NCI-H748 (cell line): ENCODE measurements around the gene FAM236A.
"Not testable (repeated sequence)": the region's sequence is repeated elsewhere in the genome, so short reads cannot be mapped to it uniquely, and the experiment has no call there.

Experiments
- DNase-seq: peaks from one replicate; lab custom pipeline; 2025; ENCODE audit not compliant: unreplicated experiment; lab: John Stamatoyannopoulos, UW

The FAM236A gene

DNA sequence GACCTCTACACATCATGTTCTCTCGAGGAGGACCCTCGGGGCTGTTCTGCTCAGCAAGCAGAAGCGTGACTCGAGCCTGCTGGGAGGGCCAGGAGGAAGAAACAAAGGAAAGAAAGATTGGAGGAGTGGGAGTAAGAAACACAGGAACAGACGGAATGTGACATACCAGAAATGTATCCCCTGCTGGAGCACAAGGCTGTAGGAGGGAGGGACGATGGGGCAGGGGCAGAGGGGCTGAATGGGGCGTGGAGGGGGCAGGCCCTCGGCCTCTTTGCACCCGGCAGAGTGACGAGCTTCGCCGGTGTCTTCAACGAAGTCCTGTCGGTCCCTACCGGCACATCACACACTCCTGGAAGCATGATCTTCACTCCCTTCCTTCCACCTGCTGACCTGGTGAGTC lies at the start of gene FAM236A:
Gene FAM236A, plus strand, starts transcription at position 301 of the 400 bp plus-strand sequence. Its CDS starts 57 bp downstream, at position 358.
- not testable (repeated sequence) for DNase-seq

DNA sequence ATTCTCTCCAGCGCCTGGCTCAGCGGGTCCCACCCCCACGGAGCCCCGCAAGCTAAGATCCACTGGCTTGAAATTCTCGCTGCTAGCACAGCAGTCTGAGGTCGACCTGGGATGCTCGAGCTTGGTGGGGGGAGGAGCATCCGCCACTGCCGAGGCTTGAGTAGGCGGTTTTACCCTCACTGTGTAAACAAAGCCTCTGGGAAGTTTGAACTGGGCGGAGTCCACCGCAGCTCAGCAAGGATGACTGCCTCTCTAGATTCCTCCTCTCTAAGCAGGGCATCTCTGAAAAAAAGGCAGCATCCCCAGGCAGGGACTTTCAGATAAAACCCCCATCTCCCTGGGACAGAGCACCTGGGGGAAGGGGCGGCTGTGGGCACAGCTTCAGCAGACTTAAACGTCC lies 48.3 kb upstream of the FAM236A start:
- not testable (repeated sequence) for DNase-seq

DNA sequence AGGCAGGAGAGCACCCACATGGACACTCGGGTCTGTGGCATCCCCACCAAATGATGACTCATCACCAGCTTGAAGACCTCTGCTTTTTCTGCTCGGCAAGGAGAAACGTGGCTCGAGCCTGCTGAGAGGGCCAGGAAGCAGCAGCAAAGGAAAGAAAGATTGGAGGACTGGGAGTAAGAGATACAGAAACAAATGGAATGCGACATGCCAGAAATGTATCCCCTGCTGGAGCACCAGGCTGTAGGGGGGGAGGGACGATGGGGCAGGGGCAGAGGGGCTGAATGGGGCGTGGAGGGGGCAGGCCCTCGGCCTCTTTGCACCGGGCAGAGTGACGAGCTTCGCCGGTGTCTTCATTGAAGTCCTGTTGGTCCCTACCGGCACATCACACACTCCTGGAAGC lies 25.7 kb upstream of the FAM236A start, which contains the start of gene FAM236C:
Gene FAM236C, plus strand, starts transcription at position 301 of the 400 bp plus-strand sequence. CDS start 100 bp downstream, outside the sequence.
- DNase-seq, result not testable (repeated sequence)

DNA sequence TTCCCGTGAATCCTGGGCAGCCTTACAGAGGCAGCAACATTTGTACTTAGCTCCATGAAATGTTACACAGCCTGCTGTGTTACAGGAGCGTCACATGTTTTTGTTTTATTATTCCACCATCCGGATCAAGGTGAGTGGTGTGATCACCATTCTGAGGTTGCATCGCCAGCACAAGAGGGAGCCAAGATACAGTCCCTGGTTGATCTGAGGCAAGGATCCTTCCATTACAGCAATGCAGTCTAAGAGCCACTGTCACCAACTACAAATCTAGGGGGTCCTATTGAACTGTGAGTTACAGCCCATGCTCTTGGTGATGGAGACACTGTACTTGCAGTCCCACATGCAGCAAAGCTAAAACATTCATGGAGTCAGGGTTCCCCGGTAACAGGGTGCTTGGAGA lies 21.9 kb upstream of the FAM236A start:
- not testable (repeated sequence) for DNase-seq

DNA sequence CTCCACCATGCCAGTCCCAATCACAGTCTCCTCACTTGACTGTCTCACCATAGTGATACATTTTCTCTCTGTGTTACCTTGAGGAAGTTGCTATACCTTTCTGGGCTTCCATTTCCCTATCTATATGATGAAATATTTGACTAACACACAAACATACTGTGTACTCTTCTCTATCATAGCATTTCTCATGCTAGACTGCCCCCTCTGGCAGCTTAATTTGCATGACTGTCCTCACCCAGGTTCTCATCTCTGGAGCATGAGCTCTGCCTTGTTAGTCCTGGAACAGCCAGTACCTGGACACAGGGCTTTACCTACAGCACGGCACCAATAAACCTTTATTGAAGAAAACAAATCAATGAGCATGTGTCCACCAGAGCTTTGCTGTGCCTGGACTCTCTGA lies 5.7 kb upstream of the FAM236A start:
- not testable (repeated sequence) for DNase-seq

DNA sequence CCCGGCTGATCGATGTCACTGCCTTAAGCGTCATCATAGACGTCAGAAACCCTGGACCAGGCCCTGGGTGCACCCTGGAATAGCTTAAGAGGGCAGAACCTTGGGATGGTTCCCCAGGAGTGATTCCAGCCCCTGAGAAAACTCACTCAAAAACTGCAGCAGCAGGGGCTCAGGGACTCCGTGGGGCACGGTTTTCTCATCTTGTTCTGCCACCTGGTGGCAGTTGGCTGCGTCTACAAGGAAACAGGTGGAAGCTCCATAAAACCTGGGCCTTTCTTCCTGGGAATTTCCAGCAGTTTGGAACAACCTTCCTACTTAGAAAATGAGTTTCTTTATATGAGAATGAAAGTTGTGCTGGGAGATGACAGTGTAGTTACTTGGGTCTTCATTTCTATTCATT lies 1.6 kb upstream of the FAM236A start:
- DNase-seq, result not testable (repeated sequence)

DNA sequence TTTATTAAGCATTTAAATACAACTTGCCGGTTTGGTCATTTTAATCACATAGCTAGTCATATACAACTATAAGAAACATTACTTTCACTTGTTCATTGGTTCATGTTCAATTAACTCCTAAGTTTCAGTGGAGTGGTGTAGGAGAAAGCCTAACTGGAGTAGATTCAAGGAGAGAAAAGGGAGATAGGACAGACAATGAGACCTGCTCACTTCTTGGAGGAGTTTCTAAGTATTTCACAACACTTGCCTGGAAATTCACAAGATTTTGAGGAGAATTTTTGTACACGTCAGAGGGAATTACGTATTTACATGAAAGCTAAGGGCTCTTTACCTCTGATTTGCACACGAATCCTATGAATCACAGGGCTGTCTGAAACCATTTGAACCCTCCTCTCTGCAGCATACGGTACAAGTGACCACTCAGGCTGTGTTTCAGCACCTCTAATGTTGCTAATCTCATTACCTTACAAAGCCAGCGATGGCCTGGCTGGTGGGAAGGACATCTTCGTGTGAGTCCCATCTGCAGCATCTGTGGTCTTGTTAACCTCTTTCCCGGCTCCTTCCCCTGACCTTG lies 1.0 kb upstream of the FAM236A start:
- DNase-seq, result not testable (repeated sequence)

DNA sequence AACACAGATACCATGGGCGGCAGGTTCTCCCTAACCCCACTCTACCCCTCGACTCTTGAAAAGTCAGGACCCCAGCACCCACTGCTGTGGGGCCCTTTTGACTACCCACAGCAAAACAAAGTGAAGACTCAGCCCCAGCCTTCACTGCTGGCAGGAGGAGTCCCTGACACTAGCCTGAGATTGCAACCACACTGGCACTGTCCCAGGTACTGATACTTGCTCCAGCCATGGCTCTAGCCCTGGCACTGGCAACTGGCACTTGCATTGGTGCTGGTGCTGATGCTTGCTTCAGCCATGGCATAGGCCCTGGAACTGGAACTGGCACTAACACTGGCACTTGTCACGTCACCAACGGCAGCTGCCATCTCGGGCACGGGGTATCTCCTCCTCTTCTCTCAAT lies 4.3 kb downstream of the FAM236A start:
- not testable (repeated sequence) for DNase-seq

DNA sequence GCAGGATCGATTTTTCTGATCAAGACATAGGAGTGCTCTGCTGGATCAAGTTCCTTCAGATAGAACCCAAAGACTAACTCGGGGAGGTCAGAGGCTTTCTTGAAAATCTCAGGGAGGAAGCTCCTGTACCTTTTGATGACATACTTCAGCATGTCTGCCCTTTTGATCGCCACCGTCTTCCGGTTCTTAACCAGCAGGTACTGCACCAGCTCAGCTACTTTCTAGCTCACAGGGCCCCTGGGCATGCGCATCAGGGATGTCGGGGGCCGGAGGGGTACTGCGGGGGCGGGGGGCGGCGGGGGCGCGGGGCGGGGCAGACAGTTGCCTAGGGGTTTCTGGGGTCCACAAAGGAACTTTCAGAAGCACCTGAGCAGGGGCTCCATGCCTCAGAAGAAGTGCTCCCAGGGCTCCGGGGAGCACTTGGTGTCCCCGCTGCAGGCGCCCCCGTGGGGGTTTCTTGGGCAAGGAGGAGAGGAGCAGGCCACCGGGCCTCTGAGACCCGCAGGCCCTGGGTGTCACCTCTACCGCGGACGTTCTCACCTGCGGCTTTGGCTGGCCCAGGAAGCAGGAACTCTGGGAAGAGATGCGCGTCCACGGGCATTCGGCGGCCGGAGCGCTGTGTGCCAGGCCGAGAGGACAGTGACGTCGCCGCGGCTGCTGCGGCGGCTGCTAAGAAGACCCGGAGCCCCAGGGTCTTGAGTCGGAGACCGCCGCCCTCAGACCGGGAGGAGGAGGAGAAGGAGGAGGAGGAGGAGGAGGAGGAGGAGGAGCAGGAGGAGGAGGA lies 5.2 kb downstream of the FAM236A start:
- not testable (repeated sequence) for DNase-seq

DNA sequence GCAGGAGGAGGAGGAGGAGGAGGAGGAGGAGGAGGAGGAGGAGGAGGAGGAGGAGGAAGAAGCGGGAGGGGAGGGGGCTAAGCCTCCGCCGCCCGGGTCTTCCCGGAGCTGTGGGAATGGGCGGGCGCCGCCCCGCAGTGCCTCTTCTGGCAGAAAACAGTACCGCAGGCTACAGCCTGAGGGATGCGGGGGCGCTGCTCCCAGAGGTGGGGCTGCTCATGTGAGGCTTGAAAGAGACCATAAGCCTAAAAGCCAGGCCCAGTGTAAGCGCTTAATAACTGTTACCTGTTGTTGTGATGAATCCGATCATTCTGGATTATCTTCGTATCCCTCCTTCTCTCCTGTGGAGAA lies 5.8 kb downstream of the FAM236A start, which contains the start of gene DMRTC1:
Gene DMRTC1, minus strand, starts transcription at position 19 of the 351 bp plus-strand sequence. CDS start 68,143 bp downstream, outside the sequence.
- not testable (repeated sequence) for DNase-seq

DNA sequence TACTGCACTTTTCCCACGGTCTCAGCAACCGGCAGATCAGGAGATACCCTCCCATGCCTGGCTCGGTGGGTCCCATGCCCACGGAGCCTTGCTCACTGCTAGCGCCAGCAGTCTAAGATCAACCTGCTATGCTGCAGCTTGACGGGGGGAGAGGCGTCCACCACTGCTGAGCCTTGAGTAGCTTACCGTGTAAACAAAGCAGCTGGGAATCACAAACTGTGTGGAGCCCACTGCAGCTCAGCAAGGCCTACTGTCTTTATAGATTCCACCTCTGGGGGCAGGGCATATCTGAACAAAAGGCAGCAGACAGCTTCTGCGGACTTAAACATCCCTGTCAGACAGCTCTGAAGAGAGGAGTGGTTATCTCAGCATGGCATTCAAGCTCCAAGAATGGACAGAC lies 22.0 kb downstream of the FAM236A start:
- not testable (repeated sequence) for DNase-seq

DNA sequence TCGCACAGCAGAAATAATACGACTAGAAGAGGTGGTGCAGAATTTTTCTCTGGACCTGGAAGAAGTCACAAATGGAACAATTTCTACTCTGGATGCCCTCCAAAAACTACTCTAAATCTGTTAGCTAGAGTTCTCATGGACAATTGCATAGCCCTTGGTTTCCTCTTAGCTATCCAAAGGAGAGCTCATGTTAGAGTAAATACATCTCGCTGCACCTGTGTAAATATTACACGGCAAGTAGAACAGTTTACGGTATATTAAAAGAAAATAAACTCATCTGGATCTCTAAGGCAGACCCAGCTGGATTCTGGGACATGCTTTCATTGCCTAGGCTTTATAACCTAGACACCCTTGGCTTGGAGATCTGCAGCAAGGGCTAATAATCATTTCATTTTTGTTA lies 33.9 kb downstream of the FAM236A start:
- not testable (repeated sequence) for DNase-seq

DNA sequence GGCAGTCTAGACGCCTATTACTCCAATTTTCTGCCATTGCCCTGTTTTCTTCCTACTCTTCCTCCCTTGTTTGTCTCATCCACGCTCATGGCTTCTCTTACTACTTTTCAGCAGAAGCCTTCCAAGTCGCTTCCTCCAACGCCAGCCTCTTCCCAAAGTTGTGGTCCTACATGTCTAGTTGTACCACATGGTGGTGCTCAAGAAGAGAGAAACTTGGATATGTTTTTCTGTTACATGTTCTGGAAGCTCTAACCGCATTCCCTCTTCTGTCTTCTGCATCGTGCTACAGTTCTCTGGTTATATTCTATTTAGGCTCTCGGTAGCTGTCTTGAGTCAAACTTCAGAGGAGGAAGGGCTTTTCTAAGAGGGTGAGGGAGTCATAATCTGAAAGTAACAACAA lies 36.9 kb downstream of the FAM236A start:
- DNase-seq, result not testable (repeated sequence)

DNA sequence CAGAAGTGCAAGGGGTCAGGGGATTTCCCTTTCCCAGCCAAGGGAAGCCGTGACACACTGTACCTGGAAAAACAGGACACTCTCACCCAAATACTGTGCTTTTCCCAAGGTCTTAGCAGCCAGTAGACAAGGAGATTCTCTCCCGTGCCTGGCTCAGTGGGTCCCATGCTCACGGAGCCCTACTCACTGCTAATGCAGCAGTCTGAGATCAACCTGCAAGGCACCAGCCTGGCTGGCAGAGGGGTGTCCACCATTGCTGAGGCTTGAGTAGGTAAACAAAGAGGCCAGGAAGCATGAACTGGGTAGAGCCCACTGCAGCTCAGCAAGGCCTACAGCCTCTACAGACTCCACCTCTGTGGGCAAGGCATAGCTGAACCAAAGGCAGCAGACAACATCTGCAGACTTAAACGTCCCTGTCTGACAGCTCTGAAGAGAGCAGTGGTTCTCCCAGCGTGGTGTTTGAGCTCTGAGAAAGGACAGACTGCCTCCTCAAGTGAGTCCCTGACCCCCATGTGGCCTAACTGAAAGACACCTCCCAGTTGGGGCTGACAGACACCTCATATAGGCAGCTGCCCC lies 43.0 kb downstream of the FAM236A start:
- DNase-seq, result not testable (repeated sequence)
